Common myeloid progenitor, CD34-positive (primary cell): ENCODE measurements around the gene STX4.

Experiments used
- CTCF ChIA-PET: fragments of 350-600 bp; sonication (Branson Sonifier 250); formaldehyde crosslinking; loops from one replicate; lab custom pipeline; 2021; ENCODE audit warnings: antibody characterized with exemption; lab: Charles Lee
- POLR2A ChIA-PET: fragments of 350-600 bp; sonication (Branson Sonifier 250); formaldehyde crosslinking; loops from one replicate; lab custom pipeline; 2021; ENCODE audit warnings: antibody characterized with exemption; lab: Charles Lee
- DNase-seq, 3 donors: peaks; one replicate each; pipeline versions ENCODE4 v3.0.0 to v3.0.0-alpha.2; 2013
- H3K27ac ChIP-seq, 2 experiments: 1 replicate in 1 of 2; 2 replicates in 1 of 2; pipeline ENCODE4 v1.7.0; 2013; ENCODE audit warnings: inconsistent platforms in 2 of 2, low read length in 2 of 2, mild to moderate bottlenecking in 2 of 2, low read depth in 1 of 2, moderate library complexity in 1 of 2; ENCODE audit not compliant: severe bottlenecking in 2 of 2, insufficient read depth in 1 of 2, poor library complexity in 1 of 2
- H3K27me3 ChIP-seq, 5 experiments: replicated peaks in 2 of 5; 1 replicate in 3 of 5; 2 replicates in 2 of 5; pipeline versions ENCODE4 v1.6.1 to v1.7.0; 2013; ENCODE audit warnings: low read length in 4 of 5, mild to moderate bottlenecking in 2 of 5, moderate library complexity in 2 of 5, inconsistent platforms in 1 of 5; ENCODE audit not compliant: insufficient read depth in 5 of 5, control insufficient read depth in 4 of 5
- H3K36me3 ChIP-seq, 4 experiments: 1 replicate in 2 of 4; 2 replicates in 2 of 4; pipeline versions ENCODE4 v1.6.1 to v1.7.0; 2013; ENCODE audit warnings: low read length in 3 of 4, control low read depth in 1 of 4, mild to moderate bottlenecking in 1 of 4; ENCODE audit not compliant: control insufficient read depth in 4 of 4, insufficient read depth in 4 of 4
- H3K4me1 ChIP-seq, 4 experiments: 1 replicate in 3 of 4; 2 replicates in 1 of 4; pipeline versions ENCODE4 v1.6.1 to v1.7.1; 2013; ENCODE audit warnings: low read length in 3 of 4, mild to moderate bottlenecking in 3 of 4, control low read depth in 1 of 4, inconsistent platforms in 1 of 4, moderate library complexity in 1 of 4; ENCODE audit not compliant: control insufficient read depth in 4 of 4, insufficient read depth in 4 of 4; ENCODE audit errors: control extremely low read depth in 1 of 4
- H3K4me3 ChIP-seq, 7 experiments: 1 replicate in 4 of 7; 2 replicates in 3 of 7; pipeline versions ENCODE4 v1.5.1 to v1.7.0; 2013; ENCODE audit warnings: mild to moderate bottlenecking in 7 of 7, low read length in 6 of 7, moderate library complexity in 6 of 7, inconsistent platforms in 2 of 7, low read depth in 2 of 7, control low read depth in 1 of 7; ENCODE audit not compliant: insufficient read depth in 4 of 7, control insufficient read depth in 1 of 7; ENCODE audit errors: extremely low read depth in 1 of 7
- H3K9me3 ChIP-seq, 5 experiments: 1 replicate in 4 of 5; 2 replicates in 1 of 5; pipeline versions ENCODE4 v1.6.1 to v1.7.1; 2013; ENCODE audit warnings: low read length in 4 of 5, mild to moderate bottlenecking in 2 of 5, inconsistent platforms in 1 of 5, low read depth in 1 of 5, moderate library complexity in 1 of 5; ENCODE audit not compliant: control insufficient read depth in 4 of 5, insufficient read depth in 2 of 5; ENCODE audit errors: control extremely low read depth in 1 of 5
- WGBS: methylation state at CpG from one replicate; pipeline ENCODE4 v1.1.5; 2013; ENCODE audit not compliant: insufficient coverage; 5-methylcytosine and 5-hydroxymethylcytosine counted together

Gene STX4

DNA sequence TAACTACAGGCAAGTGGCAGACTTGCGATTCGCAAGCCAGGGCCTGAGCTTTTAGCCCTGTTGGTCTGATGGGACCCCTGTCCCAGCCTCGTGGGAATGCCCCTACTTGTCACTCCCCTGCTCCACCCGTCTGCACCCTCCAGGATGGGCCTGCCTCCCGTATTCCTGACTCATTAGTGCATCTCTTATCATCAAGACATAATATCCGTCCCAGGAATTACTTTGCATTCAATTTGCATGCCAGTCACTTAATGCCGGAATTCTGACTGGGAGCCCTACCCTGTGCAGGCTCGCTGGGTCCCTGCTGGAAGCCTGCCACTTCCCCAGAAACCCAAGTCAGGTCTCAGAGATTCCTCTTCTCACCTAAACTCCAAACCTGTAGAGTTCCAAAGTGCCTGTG lies 52.1 kb downstream of the STX4 start:
- peaks cover 8 to 79% (median 54%) of the 10 kb centered on the region in 4 experiments for H3K36me3 ChIP-seq
- WGBS: 93% methylated on average over 8 of the region's 8 CpGs
- POLR2A ChIA-PET: interaction anchor here (0.6 kb wide), 1 partner anchor 240 kb away, joined by 4 read pairs; no protein-coding TSS in a partner anchor

DNA sequence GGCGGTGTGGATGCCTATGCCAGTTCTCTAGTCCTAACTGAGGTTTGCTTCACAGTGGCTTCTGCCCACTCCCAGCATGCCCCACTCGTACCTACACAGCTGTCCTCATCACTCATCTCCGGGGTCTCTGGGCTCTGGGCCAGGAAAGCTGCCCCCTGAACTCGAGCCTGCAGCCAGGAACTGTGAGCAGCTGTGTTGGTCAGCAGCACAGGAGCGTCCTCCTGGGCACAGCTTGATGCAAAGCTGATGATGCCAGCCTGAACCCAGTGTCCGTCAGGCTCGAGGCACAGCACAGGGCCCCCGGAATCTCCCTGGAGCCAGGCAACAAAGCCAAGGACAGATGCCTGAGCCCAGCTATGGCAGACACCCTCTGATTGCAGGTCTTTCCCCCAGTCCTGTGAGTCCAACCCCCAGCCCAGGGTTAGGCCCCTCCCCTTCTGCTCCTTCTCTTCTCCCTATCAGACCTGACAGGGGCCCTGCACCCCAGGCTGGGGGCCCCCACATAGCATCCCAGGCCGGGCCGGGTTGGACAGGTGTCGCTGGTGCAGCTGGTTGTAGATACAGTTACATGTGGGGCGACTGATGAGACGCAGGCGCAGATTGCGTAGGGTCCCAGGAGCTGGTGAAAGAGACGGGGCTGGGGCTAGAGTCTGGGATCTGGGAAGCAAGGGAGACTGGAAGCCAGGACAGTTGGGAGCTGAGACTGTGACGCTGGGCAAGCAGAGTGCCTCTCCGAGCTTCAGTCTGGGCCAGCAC lies 52.7 kb downstream of the STX4 start:
- H3K9me3 ChIP-seq: no peaks in the 10 kb centered on the region
- peaks cover 0 to 2% (median under 1%) of the 10 kb centered on the region in 4 experiments for H3K4me1 ChIP-seq
- no peak overlapping the region for H3K4me3 ChIP-seq
- WGBS: 97% methylated on average over 12 of the region's 18 CpGs
- DNase-seq: no peak
- ChIA-PET CTCF (interaction anchor here (1.2 to 2.2 kb wide), 3 partner anchors 10 to 56 kb away, joined by 3 to 6 read pairs (median 5); no protein-coding TSS in a partner anchor), POLR2A (interaction anchor here (0.6 kb wide), 2 partner anchors 28 to 240 kb away, joined by 4 read pairs; no protein-coding TSS in a partner anchor)
- H3K36me3 ChIP-seq: peaks cover 5 to 79% (median 54%) of the 10 kb centered on the region in 4 experiments
- no peak overlapping the region for H3K27ac ChIP-seq
- no peaks in the 10 kb centered on the region for H3K27me3 ChIP-seq

More for the DNA sequence above, 52.1 kb downstream of the STX4 start:
- CTCF ChIA-PET: interaction anchor here (1.2 to 2.2 kb wide), 3 partner anchors 10 to 57 kb away, joined by 3 to 6 read pairs (median 5); no protein-coding TSS in a partner anchor
- Histone ChIP-seq H3K9me3 (no peaks in the 10 kb centered on the region), H3K27me3 (no peaks in the 10 kb centered on the region), H3K4me3 (no peak overlapping the region), H3K4me1 (peaks cover 0 to 2% (median under 1%) of the 10 kb centered on the region in 4 experiments), H3K27ac (no peak overlapping the region)
- no peak for DNase-seq

DNA sequence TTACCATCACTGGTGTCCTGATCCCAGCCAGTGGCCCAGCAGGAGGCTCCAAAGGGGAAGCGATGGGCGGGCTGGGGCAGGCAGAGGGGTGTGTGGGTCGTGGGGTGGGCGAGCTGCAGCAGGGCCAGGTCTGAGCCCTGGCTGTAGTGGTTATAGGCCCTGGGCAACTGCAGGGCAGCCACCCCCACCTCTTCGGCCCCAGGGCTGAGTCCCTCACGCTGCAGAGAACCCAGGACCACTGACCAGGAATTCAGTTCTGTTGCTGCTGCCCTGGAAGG lies 53.2 kb downstream of the STX4 start:
- WGBS: 93% methylated on average over 5 of the region's 6 CpGs
- Histone ChIP-seq H3K36me3 (peaks cover 2 to 77% (median 51%) of the 10 kb centered on the region in 4 experiments), H3K9me3 (no peaks in the 10 kb centered on the region), H3K27ac (peak overlapping the region in 1 of 2 experiments; percentile 43), H3K27me3 (no peaks in the 10 kb centered on the region), H3K4me3 (no peak overlapping the region), H3K4me1 (peaks cover 0 to 2% (median under 1%) of the 10 kb centered on the region in 4 experiments)
- no peak for DNase-seq
- CTCF ChIA-PET: interaction anchor here (1.3 to 2.2 kb wide), 2 partner anchors 11 to 56 kb away, joined by 5 to 6 read pairs; no protein-coding TSS in a partner anchor
- POLR2A ChIA-PET: no interaction called here

DNA sequence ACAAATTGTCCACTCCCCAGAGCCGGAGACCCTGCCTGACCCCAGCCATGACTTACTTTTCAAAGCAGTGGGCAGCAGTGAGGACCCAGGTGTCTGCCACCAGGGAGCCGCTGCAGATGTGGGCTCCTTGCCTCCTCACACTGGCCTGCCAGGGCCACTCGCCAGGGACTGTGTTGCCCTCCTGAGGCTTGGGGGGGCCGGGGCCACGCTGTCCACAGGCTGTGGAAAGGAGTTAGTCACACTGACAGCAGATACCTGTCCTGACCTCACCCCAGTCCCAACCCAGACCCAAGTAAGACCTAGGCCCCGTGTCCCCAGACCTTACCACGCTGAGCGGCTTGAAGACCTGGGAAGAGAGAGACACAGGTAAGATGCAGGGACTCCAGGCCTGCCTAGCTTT lies 54.1 kb downstream of the STX4 start:
- Histone ChIP-seq H3K27ac (no peak overlapping the region), H3K4me3 (no peak overlapping the region), H3K9me3 (no peaks in the 10 kb centered on the region), H3K27me3 (no peaks in the 10 kb centered on the region), H3K4me1 (no peaks in the 10 kb centered on the region), H3K36me3 (peaks cover 2 to 68% (median 50%) of the 10 kb centered on the region in 4 experiments)
- WGBS: 100% methylated on average over 3 of the region's 8 CpGs
- ChIA-PET CTCF (no interaction called here), POLR2A (no interaction called here)
- DNase-seq: no peak

DNA sequence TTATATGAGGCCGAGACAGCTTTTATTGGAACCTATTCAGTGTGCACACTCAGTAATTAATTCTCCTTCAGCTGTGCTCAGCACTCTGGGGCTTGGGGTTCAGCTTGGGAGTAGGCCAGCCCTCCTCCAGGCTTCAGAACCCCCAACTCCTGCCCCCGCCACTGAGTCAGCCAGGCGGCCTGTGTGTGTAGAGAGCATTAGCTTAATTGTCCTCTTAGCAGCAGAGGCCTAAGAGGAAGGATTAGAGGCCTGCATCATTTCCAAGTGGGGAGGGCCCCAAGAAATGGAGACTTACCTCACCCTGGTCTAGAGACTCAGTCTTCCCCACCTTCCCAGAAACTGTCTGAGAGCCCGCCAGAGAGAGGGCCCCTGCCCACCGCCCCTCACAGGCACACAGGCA lies 54.6 kb downstream of the STX4 start:
- CTCF ChIA-PET: no interaction called here
- H3K9me3 ChIP-seq: no peaks in the 10 kb centered on the region
- no peak for DNase-seq
- no peak overlapping the region for H3K4me3 ChIP-seq
- H3K27ac ChIP-seq: no peak overlapping the region
- POLR2A ChIA-PET: no interaction called here
- no peaks in the 10 kb centered on the region for H3K4me1 ChIP-seq
- no peaks in the 10 kb centered on the region for H3K27me3 ChIP-seq
- 100% methylated on average over 1 of the region's 5 CpGs for WGBS
- peaks cover 2 to 63% (median 47%) of the 10 kb centered on the region in 4 experiments for H3K36me3 ChIP-seq

DNA sequence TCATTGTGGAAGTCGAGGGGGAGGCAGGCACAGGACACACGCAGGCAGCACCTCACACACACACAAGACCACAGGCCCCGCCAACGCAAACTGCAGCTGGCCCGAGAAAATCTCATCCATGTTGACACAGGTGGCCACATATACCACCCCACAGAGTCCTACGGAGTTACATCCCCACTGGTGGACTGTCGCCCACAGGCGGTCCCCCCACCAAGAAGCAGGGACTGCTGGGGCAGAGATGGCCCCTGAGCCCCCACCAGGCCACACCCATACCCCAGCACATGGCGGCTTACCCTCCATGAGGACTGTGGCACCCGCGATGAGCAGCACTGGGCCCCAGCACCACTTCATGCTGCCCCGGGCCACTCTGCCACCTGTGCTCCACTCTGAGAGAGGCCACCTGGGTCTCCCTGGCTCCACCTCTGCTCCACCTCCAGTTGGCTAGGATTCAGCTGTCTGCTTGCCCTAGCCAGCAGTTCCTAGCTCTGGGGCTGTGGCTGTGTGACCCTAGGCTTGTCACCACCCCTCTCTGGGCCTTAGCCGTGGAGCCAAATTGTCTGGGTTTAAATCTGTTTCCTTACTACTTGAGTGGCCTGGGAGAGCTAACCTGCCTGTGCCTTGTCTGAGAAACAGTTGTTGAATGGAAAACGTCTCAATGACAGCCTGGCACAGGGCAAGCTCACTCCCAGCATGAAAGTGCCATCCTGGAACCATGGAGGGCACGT lies 55.3 kb downstream of the STX4 start, which contains the start of gene PRSS53:
Gene PRSS53, minus strand, starts transcription at position 485 of the 725 bp plus-strand sequence. Its CDS starts 134 bp downstream, at position 351.
- peaks cover 0 to 5% (median 4%) of the 10 kb centered on the region in 4 experiments for H3K4me1 ChIP-seq
- peaks cover 2 to 57% (median 42%) of the 10 kb centered on the region in 4 experiments for H3K36me3 ChIP-seq
- no peak within 1 kb of the TSS for H3K27ac ChIP-seq
- CTCF ChIA-PET: interaction anchor here (1.5 kb wide), 1 partner anchor 14 kb away, joined by 4 read pairs; no protein-coding TSS in a partner anchor
- POLR2A ChIA-PET: no interaction called here
- H3K27me3 ChIP-seq: no peaks in the 10 kb centered on the region
- H3K9me3 ChIP-seq: no peaks in the 10 kb centered on the region
- WGBS: 94% methylated on average over 6 of the region's 15 CpGs
- no peak for DNase-seq
- H3K4me3 ChIP-seq: no peak within 1 kb of the TSS
